HepG2 (cell line): ENCODE data around the gene PIGO. TPM values are rescaled to one million over a fixed set of nuclear protein-coding genes. Genes with fewer than 3 reads are reported as not detected.
A peak's percentile ranks its signal among the peaks of the same experiment; 100 is the strongest.

Source experiments
- BHLHE40 ChIP-seq: IDR thresholded peaks from 2 replicates; pipeline ENCODE4 v1.6.1; 2011; ENCODE audit warnings: low read length, improper control_type of control experiment
- CAMTA2 ChIP-seq: sonication (generic); formaldehyde crosslinking; IDR thresholded peaks from 2 replicates; pipeline ENCODE4 v1.4.0; 2020; ENCODE audit warnings: mild to moderate bottlenecking, missing genetic modification reagents, borderline replicate concordance
- CENPX ChIP-seq: sonication (generic); formaldehyde crosslinking; IDR thresholded peaks from 2 replicates; pipeline ENCODE4 v1.9.0; 2021; ENCODE audit warnings: mild to moderate bottlenecking, missing genetic modification reagents, moderate library complexity
- CHD4 ChIP-seq: fragments of 200-600 bp; sonication (generic); IDR thresholded peaks from 2 replicates; pipeline ENCODE4 v1.7.0; 2017; ENCODE audit warnings: mild to moderate bottlenecking, low read length, borderline replicate concordance
- CREM ChIP-seq, 2 experiments: sonication (generic) in 1 of 2; formaldehyde crosslinking in 1 of 2; IDR thresholded peaks; 2 replicates each; pipeline versions ENCODE4 v1.4.0 to v1.6.1; 2016 to 2020; ENCODE audit warnings: antibody characterized with exemption in 1 of 2, mild to moderate bottlenecking in 1 of 2, missing genetic modification reagents in 1 of 2
- GABPB1 ChIP-seq: IDR thresholded peaks from 2 replicates; pipeline ENCODE4 v1.6.1; 2016; ENCODE audit warnings: mild to moderate bottlenecking, missing genetic modification reagents, moderate library complexity, missing compliant biosample characterization
- GFI1 ChIP-seq: sonication (generic); formaldehyde crosslinking; IDR thresholded peaks from 2 replicates; pipeline ENCODE4 v1.5.0; 2020; ENCODE audit warnings: missing genetic modification reagents, mild to moderate bottlenecking, borderline replicate concordance
- ISX ChIP-seq: sonication (generic); formaldehyde crosslinking; conservative IDR thresholded peaks from 2 replicates; pipeline ENCODE4 v1.5.0; 2020; ENCODE audit warnings: missing genetic modification reagents
- KDM1A ChIP-seq: IDR thresholded peaks from 2 replicates; pipeline ENCODE4 v1.6.1; 2016; ENCODE audit warnings: missing compliant biosample characterization
- KDM3A ChIP-seq: IDR thresholded peaks from 2 replicates; pipeline ENCODE4 v1.6.1; 2018; ENCODE audit warnings: low read depth, missing compliant biosample characterization
- KMT2A ChIP-seq: sonication (generic); formaldehyde crosslinking; IDR thresholded peaks from 2 replicates; pipeline ENCODE4 v1.4.0; 2020; ENCODE audit warnings: missing genetic modification reagents
- MAZ ChIP-seq, 2 experiments: sonication (generic) in 1 of 2; formaldehyde crosslinking in 1 of 2; IDR thresholded peaks; 2 replicates each; pipeline versions ENCODE4 v1.5.0 to v1.6.1; 2012 to 2020; ENCODE audit warnings: low read depth in 2 of 2, mild to moderate bottlenecking in 2 of 2, borderline replicate concordance in 1 of 2, improper control_type of control experiment in 1 of 2, low read length in 1 of 2, missing genetic modification reagents in 1 of 2, moderate library complexity in 1 of 2
- MTF2 ChIP-seq: sonication (generic); formaldehyde crosslinking; IDR thresholded peaks from 2 replicates; pipeline ENCODE4 v1.5.0; 2020; ENCODE audit warnings: missing genetic modification reagents, borderline replicate concordance
- POLR2G ChIP-seq: fragments of 200-400 bp; formaldehyde crosslinking; IDR thresholded peaks from 2 replicates; pipeline ENCODE4 v1.6.1; 2018; ENCODE audit warnings: mild to moderate bottlenecking, low read depth, low read length, moderate library complexity
- TBL1XR1 ChIP-seq: fragments of 150-350 bp; IDR thresholded peaks from 2 replicates; pipeline ENCODE4 v1.6.1; 2014; ENCODE audit warnings: borderline replicate concordance, low read length; ENCODE audit not compliant: partially characterized antibody
- TIGD3 ChIP-seq: sonication (generic); formaldehyde crosslinking; IDR thresholded peaks from 2 replicates; pipeline ENCODE4 v1.5.1; 2020; ENCODE audit warnings: mild to moderate bottlenecking, missing genetic modification reagents, borderline replicate concordance
- ZNF205 ChIP-seq: IDR thresholded peaks from 2 replicates; pipeline ENCODE4 v1.6.1; 2018; ENCODE audit warnings: missing biosample characterization, missing genetic modification reagents
- ZNF34 ChIP-seq: sonication (generic); formaldehyde crosslinking; IDR thresholded peaks from 2 replicates; pipeline ENCODE4 v1.4.0; 2020; ENCODE audit warnings: mild to moderate bottlenecking, missing genetic modification reagents, borderline replicate concordance
- ZNF343 ChIP-seq: sonication (generic); formaldehyde crosslinking; IDR thresholded peaks from 2 replicates; pipeline ENCODE4 v1.4.0; 2020; ENCODE audit warnings: mild to moderate bottlenecking, missing genetic modification reagents
- ZNF546 ChIP-seq: sonication (generic); formaldehyde crosslinking; conservative IDR thresholded peaks from 2 replicates; pipeline ENCODE4 v1.8.1; 2023; ENCODE audit warnings: mild to moderate bottlenecking, missing genetic modification reagents
- ZNF550 ChIP-seq: sonication (generic); formaldehyde crosslinking; IDR thresholded peaks from 2 replicates; pipeline ENCODE4 v1.4.0; 2020; ENCODE audit warnings: mild to moderate bottlenecking, missing genetic modification reagents, borderline replicate concordance
- ZNF558 ChIP-seq: sonication (generic); formaldehyde crosslinking; IDR thresholded peaks from 2 replicates; pipeline ENCODE4 v1.9.0; 2022; ENCODE audit warnings: mild to moderate bottlenecking, missing genetic modification reagents, borderline replicate concordance
- ZNF598 ChIP-seq: sonication (generic); formaldehyde crosslinking; IDR thresholded peaks from 2 replicates; pipeline ENCODE4 v1.5.1; 2020; ENCODE audit warnings: mild to moderate bottlenecking, missing genetic modification reagents, borderline replicate concordance
- ZNF703 ChIP-seq: sonication (generic); formaldehyde crosslinking; IDR thresholded peaks from 2 replicates; pipeline ENCODE4 v1.5.1; 2020; ENCODE audit warnings: missing genetic modification reagents, mild to moderate bottlenecking, moderate library complexity, borderline replicate concordance
- ZNF790 ChIP-seq: sonication (generic); formaldehyde crosslinking; IDR thresholded peaks from 2 replicates; pipeline ENCODE4 v1.8.0; 2022; ENCODE audit warnings: missing genetic modification reagents, mild to moderate bottlenecking, borderline replicate concordance
- ZNF883 ChIP-seq: sonication (generic); formaldehyde crosslinking; IDR thresholded peaks from 2 replicates; pipeline ENCODE4 v1.5.1; 2020; ENCODE audit warnings: mild to moderate bottlenecking, missing genetic modification reagents; ENCODE audit errors: not compliant biosample characterization
- polyA plus RNA-seq, 8 experiments: library from polyadenylated mRNA; depleted of rRNA in 3 of 8; stranded (reverse) in 7 of 8; unstranded in 1 of 8; fragments of >200 nt; fragmentation: Illumina TruSeq in 4 of 8; extraction: Trizol in 4 of 8; gene quantifications; 2 replicates each; pipeline versions ENCODE4 v1.2.1 to v1.2.3, GENCODE V29; 2011 to 2016; ENCODE audit warnings: low read depth in 4 of 8, missing spikeins in 1 of 8, mixed read lengths in 1 of 8; ENCODE audit not compliant: insufficient read depth in 1 of 8
- total RNA-seq, 5 experiments: library from RNA; depleted of rRNA; stranded (reverse); fragments of >200 nt; fragmentation: Illumina TruSeq; extraction: Trizol; gene quantifications; 2 replicates each; pipeline ENCODE4 v1.2.3, GENCODE V29; 2016; ENCODE audit warnings: low read depth in 1 of 5
- TF ChIP-seq, protein P1 (sequence below): sonication (generic); formaldehyde crosslinking; IDR thresholded peaks from 2 replicates; pipeline ENCODE4 v1.4.0; 2020; ENCODE audit warnings: mild to moderate bottlenecking, missing genetic modification reagents
- TF ChIP-seq, protein P2 (sequence below): sonication (generic); formaldehyde crosslinking; IDR thresholded peaks from 2 replicates; pipeline ENCODE4 v1.4.0; 2020; ENCODE audit warnings: missing genetic modification reagents

The PIGO gene
- total and polyA plus RNA-seq, 2 of the 13 experiments (the other 11 are each of a cell fraction or from before 2014, with no cell fraction given) = 20.5 to 26.2 TPM

GRCh38 chr9:35071814-35072460, 24.5 kb downstream of the PIGO start (continued):
- TF ChIP-seq TBL1XR1 = no peak
- TF ChIP-seq KMT2A (CRISPR knock-in tag) = peak; percentile 52; the same call in 1 of the 2 replicates
- no peak for TF ChIP-seq CHD4
- TF ChIP-seq ZNF883 (CRISPR knock-in tag) = peak; percentile 22
- TF ChIP-seq POLR2G = no peak; the same call in 1 of the 2 replicates
- TF ChIP-seq ZNF558 (CRISPR knock-in tag) = no peak; the same call in 1 of the 2 replicates
- TF ChIP-seq ZNF34 (CRISPR knock-in tag) = no peak
- TF ChIP-seq, protein P1, sequence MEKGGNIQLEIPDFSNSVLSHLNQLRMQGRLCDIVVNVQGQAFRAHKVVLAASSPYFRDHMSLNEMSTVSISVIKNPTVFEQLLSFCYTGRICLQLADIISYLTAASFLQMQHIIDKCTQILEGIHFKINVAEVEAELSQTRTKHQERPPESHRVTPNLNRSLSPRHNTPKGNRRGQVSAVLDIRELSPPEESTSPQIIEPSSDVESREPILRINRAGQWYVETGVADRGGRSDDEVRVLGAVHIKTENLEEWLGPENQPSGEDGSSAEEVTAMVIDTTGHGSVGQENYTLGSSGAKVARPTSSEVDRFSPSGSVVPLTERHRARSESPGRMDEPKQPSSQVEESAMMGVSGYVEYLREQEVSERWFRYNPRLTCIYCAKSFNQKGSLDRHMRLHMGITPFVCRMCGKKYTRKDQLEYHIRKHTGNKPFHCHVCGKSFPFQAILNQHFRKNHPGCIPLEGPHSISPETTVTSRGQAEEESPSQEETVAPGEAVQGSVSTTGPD (CRISPR knock-in tag) = no peak
- no peak for TF ChIP-seq CENPX (CRISPR knock-in tag)
- no peak for TF ChIP-seq CREM (IDR thresholded peaks at IDR 0.05)
- no peak for TF ChIP-seq CREM (CRISPR knock-in tag; IDR thresholded peaks at IDR 0.05)
- peak; percentile 53 for TF ChIP-seq ZNF703 (CRISPR knock-in tag)
- no peak for TF ChIP-seq BHLHE40
- TF ChIP-seq KDM1A (CRISPR knock-in tag) = no peak
- TF ChIP-seq, protein P2, sequence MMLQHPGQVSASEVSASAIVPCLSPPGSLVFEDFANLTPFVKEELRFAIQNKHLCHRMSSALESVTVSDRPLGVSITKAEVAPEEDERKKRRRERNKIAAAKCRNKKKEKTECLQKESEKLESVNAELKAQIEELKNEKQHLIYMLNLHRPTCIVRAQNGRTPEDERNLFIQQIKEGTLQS = no peak; the same call in 1 of the 2 replicates
- no peak for TF ChIP-seq TIGD3
- no peak for TF ChIP-seq ZNF598 (CRISPR knock-in tag)
- no peak for TF ChIP-seq MTF2
- no peak for TF ChIP-seq ZNF550 (CRISPR knock-in tag)
- no peak for TF ChIP-seq ZNF205
- TF ChIP-seq ZNF343 (CRISPR knock-in tag) = no peak; the same call in 1 of the 2 replicates
- no peak for TF ChIP-seq ZNF546 (CRISPR knock-in tag)
- peak; percentile 59; the same call in 1 of the 2 replicates for TF ChIP-seq MAZ (IDR thresholded peaks at IDR 0.05; ENCODE audit: borderline replicate concordance, low read depth, low read length)
- peak; percentile 84 for TF ChIP-seq MAZ (CRISPR knock-in tag; IDR thresholded peaks at IDR 0.05; ENCODE audit: low read depth)
- TF ChIP-seq CAMTA2 (CRISPR knock-in tag) = 0 out of 2 replicates have a peak, but pooled peaks have one; percentile 32
- TF ChIP-seq GABPB1 (CRISPR knock-in tag) = peak; percentile 62; the same call in 1 of the 2 replicates
- TF ChIP-seq GFI1 = no peak; the same call in 1 of the 2 replicates
- no peak for TF ChIP-seq ISX (CRISPR knock-in tag)
- TF ChIP-seq ZNF790 (CRISPR knock-in tag) = no peak; the same call in 1 of the 2 replicates
- peak; percentile 49; the same call in 1 of the 2 replicates for TF ChIP-seq KDM3A (CRISPR knock-in tag)
